Measurements from ENCODE around the gene CCDC197.

CCDC197 gene

GRCh38 chr14:94027566-94028449 lies 30.7 kb downstream of the CCDC197 start:
- DNase-seq: no peak

GRCh38 chr14:94028450-94028826 lies 31.3 kb downstream of the CCDC197 start:
- DNase-seq: no peak

- DNase-seq: no peak
Measured at GRCh38 chr14:94029265-94029664, 32.2 kb downstream of the CCDC197 start.

GRCh38 chr14:94029671-94030203 lies 32.6 kb downstream of the CCDC197 start:
- no peak for DNase-seq

GRCh38 chr14:94030571-94030970 lies 33.5 kb downstream of the CCDC197 start:
- no peak for DNase-seq

GRCh38 chr14:94031161-94031882 lies 34.2 kb downstream of the CCDC197 start:
- DNase-seq: no peak

GRCh38 chr14:94031883-94032279 lies 34.8 kb downstream of the CCDC197 start:
- DNase-seq: no peak

GRCh38 chr14:94034886-94035285 lies 37.8 kb downstream of the CCDC197 start:
- DNase-seq: no peak

- DNase-seq: peak; percentile 55
Measured at GRCh38 chr14:94036313-94037167, 39.4 kb downstream of the CCDC197 start.

- DNase-seq: no peak
Measured at GRCh38 chr14:94037954-94038353, 40.9 kb downstream of the CCDC197 start.

- DNase-seq: no peak
Measured at GRCh38 chr14:94038510-94038909, 41.4 kb downstream of the CCDC197 start.

- DNase-seq: no peak
Measured at GRCh38 chr14:94038921-94039629, 42.0 kb downstream of the CCDC197 start.

- DNase-seq: no peak
Measured at GRCh38 chr14:94040247-94040646, 43.1 kb downstream of the CCDC197 start.

GRCh38 chr14:94040796-94041195 lies 43.7 kb downstream of the CCDC197 start:
- DNase-seq: no peak

GRCh38 chr14:94041551-94042346 lies 44.6 kb downstream of the CCDC197 start:
- no peak for DNase-seq

- DNase-seq: no peak
Measured at GRCh38 chr14:94042433-94043091, 45.5 kb downstream of the CCDC197 start.

GRCh38 chr14:94043111-94043755 lies 46.1 kb downstream of the CCDC197 start:
- no peak for DNase-seq

GRCh38 chr14:94043756-94044475 lies 46.8 kb downstream of the CCDC197 start:
- DNase-seq: no peak

- no peak for DNase-seq
Measured at GRCh38 chr14:94044476-94045091, 47.5 kb downstream of the CCDC197 start.
